HT1080 (cell line): Measurements from ENCODE around the gene DCT. TPM values are rescaled to one million over a fixed set of nuclear protein-coding genes. Genes with fewer than 3 reads are reported as not detected.

Experiments
- DNase-seq: peaks from one replicate; pipeline ENCODE4 v3.0.0-alpha.2; 2015; ENCODE audit warnings: low read depth
- total RNA-seq: library from RNA; depleted of rRNA; stranded (reverse); fragments of >200 nt; shearing (Covaris generic); gene quantifications from 2 replicates; pipeline ENCODE4 v1.2.3, GENCODE V29; 2014; rRNA removed

DCT gene
- total RNA-seq, 1 experiment from 2014 or later = 3.2 TPM

DNA sequence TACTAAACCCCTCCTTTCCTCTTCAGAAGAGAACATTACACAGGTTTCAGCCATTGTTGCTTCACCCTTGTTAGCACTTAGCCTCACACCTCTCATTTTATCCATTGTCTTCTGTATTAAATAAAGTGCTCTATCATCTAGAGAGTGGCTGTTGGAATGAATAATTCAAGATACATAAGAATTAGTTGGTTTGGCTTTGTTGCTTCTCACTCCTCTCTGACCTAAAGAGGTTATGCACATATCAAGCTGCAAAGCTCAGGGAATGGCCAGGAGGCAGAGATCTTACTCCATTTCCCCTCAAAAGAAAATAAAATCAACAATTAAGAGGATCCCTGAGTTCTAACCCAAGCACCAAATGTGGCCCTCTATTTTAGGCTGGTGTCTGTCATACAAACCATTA, 79.7 kb downstream of the DCT start:
- DNase-seq = no peak

DNA sequence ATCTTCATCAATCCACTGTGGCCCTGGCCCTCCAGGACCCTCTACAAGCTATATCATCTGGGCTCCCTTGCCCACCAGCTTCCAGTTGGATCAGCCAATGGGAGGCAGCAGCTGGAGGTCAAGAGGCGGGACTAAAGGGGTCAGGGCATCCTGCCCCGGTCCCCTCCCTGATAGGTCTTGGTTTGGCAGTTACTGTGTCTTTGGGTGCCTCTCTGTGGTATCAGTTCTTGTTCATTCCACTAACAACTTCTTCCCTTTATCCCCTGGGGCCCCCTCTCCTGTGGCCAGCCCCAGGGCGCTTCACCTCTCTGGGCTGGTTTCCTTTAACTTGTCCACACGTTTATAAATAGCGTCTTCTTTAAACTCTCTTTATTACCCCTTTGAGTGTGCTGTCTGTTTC, 83.6 kb downstream of the DCT start:
- DNase-seq = no peak

DNA sequence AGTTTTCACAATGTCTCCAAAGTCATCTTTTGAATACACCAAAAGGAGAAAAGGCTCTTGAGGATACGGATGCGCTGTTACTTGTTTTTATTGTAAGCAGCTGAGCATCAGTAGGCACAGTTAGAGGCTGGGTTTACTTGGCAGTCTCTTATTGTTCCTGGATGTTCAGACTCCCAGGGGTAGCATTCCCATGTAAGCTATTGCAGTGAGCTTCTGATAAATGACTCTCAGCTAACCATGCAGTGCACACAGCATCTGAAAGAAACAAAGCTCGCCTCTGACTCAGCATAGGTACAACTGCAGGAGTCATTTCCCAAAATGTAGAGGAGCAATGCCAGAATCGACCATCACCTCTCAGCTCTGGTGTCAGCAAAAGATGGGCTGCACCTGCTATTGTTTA, 84.8 kb downstream of the DCT start:
- no peak for DNase-seq

DNA sequence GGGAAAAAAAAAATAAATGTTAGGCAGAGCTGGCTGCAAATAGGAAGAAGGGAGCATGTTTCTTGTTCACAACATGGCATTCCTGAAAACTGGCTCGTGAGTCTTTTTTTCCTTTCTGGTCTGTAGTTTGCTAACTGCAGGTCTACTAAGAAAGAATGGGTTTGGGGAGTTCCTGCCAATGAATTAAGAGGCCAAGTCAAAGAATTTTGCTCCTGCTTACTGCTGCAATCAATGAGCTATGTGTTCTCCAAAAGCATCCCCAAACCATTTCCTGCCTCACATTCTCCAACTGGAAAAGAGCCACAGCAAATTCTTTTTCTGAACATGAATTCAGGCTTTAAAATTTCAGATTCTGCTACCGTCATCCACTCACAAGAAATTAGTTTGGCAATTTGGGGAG, 88.6 kb downstream of the DCT start:
- DNase-seq = no peak

DNA sequence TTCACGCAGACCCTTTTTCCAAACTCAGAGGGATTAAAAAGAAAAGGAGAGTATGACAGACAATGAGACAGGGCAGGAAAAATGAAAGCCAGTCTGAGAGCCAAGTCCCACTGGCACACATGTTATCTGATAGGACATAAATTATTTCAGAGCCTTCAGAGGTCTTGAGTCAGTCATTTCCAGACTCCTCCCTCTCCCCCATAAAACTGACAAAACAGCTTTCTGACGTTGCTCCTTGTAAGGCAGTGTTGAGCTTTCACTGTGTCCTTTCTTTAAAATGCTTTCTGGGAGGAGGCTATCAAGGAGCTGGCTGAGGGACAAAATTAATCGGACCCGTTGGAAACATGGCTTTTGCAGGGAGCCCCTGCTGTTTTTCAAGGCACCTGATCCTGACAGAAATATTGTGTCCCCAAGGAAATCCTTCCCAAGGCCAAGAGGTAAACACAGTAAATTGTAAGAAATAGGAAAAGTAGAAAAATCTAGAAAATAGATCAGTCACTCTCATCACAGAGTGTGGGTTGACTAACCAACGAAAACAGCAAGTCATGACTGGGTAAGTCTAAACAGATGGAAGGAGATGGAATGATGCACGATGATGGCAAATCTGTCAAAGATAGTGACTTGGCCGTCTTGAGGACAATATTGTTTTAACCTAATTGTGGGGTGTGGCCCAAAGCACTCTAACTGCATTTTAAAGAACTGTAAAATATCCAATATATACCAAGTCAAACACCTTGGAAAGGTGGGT, 89.7 kb downstream of the DCT start:
- DNase-seq = peak; percentile 17

DNA sequence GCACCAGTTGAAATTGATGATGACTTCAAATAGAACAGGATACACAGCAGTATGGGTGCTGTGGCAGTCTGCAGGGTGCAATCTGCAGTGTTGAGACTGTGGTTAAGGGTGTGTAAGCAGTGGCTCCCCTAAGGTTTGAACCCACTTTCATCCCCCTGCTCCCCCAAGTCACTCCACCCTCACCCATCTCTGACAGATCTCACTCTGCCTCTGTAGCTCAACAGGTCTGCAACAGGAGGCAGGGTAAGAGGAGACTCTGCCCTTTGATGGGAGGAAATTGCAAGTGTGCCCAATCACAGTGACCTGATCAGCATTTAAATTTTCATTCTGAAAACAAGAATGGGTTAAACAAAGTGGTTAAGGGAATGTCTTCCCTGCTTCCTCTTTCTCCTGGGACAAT, 92.4 kb downstream of the DCT start:
- DNase-seq = no peak

Other genes with a start within 250 kb of the DCT start
- 14.6 and 16.0 TPM in 2 replicates for gene TGDS, start 116.5 kb upstream of the DCT start, total RNA-seq
- gene GPR180, start 122.2 kb upstream of the DCT start, total RNA-seq = 7.9 and 9.0 TPM in 2 replicates
- gene SOX21, start 232.9 kb upstream of the DCT start, total RNA-seq = 0.03 and 0.30 TPM in 2 replicates